H1 (cell line): ENCODE data around the gene GOLPH3L. TPM values are rescaled to one million over a fixed set of nuclear protein-coding genes. Genes with fewer than 3 reads are reported as not detected.

Experiments used
- CTCF ChIA-PET: fragments of 300-600 bp; sonication (Branson Sonifier 250); formaldehyde crosslinking; loops from one replicate; lab custom pipeline; 2021; ENCODE audit not compliant: partially characterized antibody; lab: Charles Lee
- POLR2A ChIA-PET: fragments of 300-600 bp; sonication (Branson Sonifier 250); formaldehyde crosslinking; loops from one replicate; lab custom pipeline; 2021; ENCODE audit warnings: inconsistent platforms; ENCODE audit not compliant: partially characterized antibody; lab: Charles Lee
- DNase-seq, 2 experiments: peaks; one replicate each; pipeline versions ENCODE4 v3.0.0 to v3.0.0-alpha.2; 2010 to 2022; ENCODE audit warnings: low spot score in 2 of 2, low read depth in 1 of 2, mixed read lengths in 1 of 2
- FAIRE-seq: peaks from 2 replicates; lab custom pipeline; 2011; peaks lifted over from hg19 to GRCh38; lab: Jason Lieb, UNC
- H2AFZ ChIP-seq: 2 replicates; pipeline ENCODE4 v1.8.1; 2012; ENCODE audit warnings: low read length, inconsistent platforms
- H2AK5ac ChIP-seq: 2 replicates; pipeline ENCODE4 v1.6.1; 2013; ENCODE audit warnings: low read depth, low read length
- H2BK120ac ChIP-seq: replicated peaks from 2 replicates; pipeline ENCODE3; 2013; ENCODE audit warnings: low read depth, low read length, inconsistent platforms
- H2BK12ac ChIP-seq: 2 replicates; pipeline ENCODE4 v1.6.1; 2013; ENCODE audit warnings: low read depth, low read length
- H2BK15ac ChIP-seq: 2 replicates; pipeline ENCODE4 v1.6.1; 2013; ENCODE audit warnings: low read length
- H2BK20ac ChIP-seq: 2 replicates; pipeline ENCODE4 v1.6.1; 2013; ENCODE audit warnings: low read length
- H2BK5ac ChIP-seq: 2 replicates; pipeline ENCODE4 v1.6.1; 2013; ENCODE audit warnings: low read depth, low read length
- H3K14ac ChIP-seq: 2 replicates; pipeline ENCODE4 v1.6.1; 2013; ENCODE audit warnings: inconsistent platforms; ENCODE audit not compliant: insufficient read length
- H3K18ac ChIP-seq: 2 replicates; pipeline ENCODE4 v1.6.1; 2013; ENCODE audit warnings: low read length; ENCODE audit errors: extremely low read depth
- H3K23ac ChIP-seq: 2 replicates; pipeline ENCODE4 v1.6.1; 2013; ENCODE audit warnings: inconsistent platforms; ENCODE audit not compliant: insufficient read length
- H3K23me2 ChIP-seq: 2 replicates; pipeline ENCODE4 v1.6.1; 2013; ENCODE audit warnings: low read depth, low read length
- H3K27ac ChIP-seq: 2 replicates; pipeline ENCODE4 v1.6.1; 2011; ENCODE audit warnings: low read depth, low read length, inconsistent platforms
- H3K27me3 ChIP-seq, 4 experiments: replicated peaks in 1 of 4; 1 replicate in 1 of 4; 2 replicates in 3 of 4; pipeline versions ENCODE4 v1.6.1 to v1.8.1; 2011 to 2013; ENCODE audit warnings: low read length in 3 of 4, mild to moderate bottlenecking in 3 of 4, inconsistent platforms in 2 of 4, mixed read lengths in 2 of 4, moderate library complexity in 1 of 4; ENCODE audit not compliant: control insufficient read depth in 3 of 4, insufficient read depth in 3 of 4; ENCODE audit errors: extremely low read depth in 1 of 4
- H3K36me3 ChIP-seq, 4 experiments: 2 replicates each; pipeline versions ENCODE4 v1.6.1 to v1.8.1; 2011 to 2013; ENCODE audit warnings: mild to moderate bottlenecking in 4 of 4, low read length in 3 of 4, moderate library complexity in 2 of 4, control low read depth in 1 of 4, inconsistent platforms in 1 of 4; ENCODE audit not compliant: insufficient read depth in 4 of 4, control insufficient read depth in 2 of 4
- H3K4ac ChIP-seq: replicated peaks from 2 replicates; pipeline ENCODE3; 2013; ENCODE audit warnings: low read length, low read depth, mixed read lengths, inconsistent platforms; ENCODE audit not compliant: insufficient read length
- H3K4me1 ChIP-seq, 4 experiments: replicated peaks in 1 of 4; 1 replicate in 1 of 4; 2 replicates in 3 of 4; pipeline versions ENCODE4 v1.6.1 to v1.8.1; 2011 to 2013; ENCODE audit warnings: low read length in 3 of 4, inconsistent platforms in 2 of 4, mixed read lengths in 1 of 4; ENCODE audit not compliant: insufficient read depth in 4 of 4, control insufficient read depth in 3 of 4
- H3K4me2 ChIP-seq, 2 experiments: 2 replicates each; pipeline versions ENCODE4 v1.6.1 to v1.8.1; 2011 to 2013; ENCODE audit warnings: low read depth in 2 of 2, low read length in 2 of 2, control low read depth in 1 of 2, inconsistent platforms in 1 of 2, mild to moderate bottlenecking in 1 of 2; ENCODE audit not compliant: insufficient read depth in 1 of 2
- H3K4me3 ChIP-seq, 4 experiments: fragments of 200-600, 300-600 bp in 1 of 4; sonication (generic), shearing (Covaris generic), sonication (Bioruptor Twin) in 1 of 4; 2 replicates each; pipeline versions ENCODE4 v1.5.1 to v1.8.1; 2011 to 2016; ENCODE audit warnings: low read length in 4 of 4, low read depth in 3 of 4, control low read depth in 2 of 4, inconsistent platforms in 2 of 4, mild to moderate bottlenecking in 2 of 4, mixed read lengths in 1 of 4, moderate library complexity in 1 of 4; ENCODE audit not compliant: insufficient read depth in 2 of 4; ENCODE audit errors: extremely low read depth in 1 of 4
- H3K56ac ChIP-seq: replicated peaks from 2 replicates; pipeline ENCODE3; 2013; ENCODE audit warnings: low read depth, mild to moderate bottlenecking, mixed read lengths, low read length, inconsistent platforms; ENCODE audit not compliant: insufficient read length
- H3K79me1 ChIP-seq: 2 replicates; pipeline ENCODE4 v1.6.1; 2013; ENCODE audit warnings: low read depth, low read length, control low read depth
- H3K79me2 ChIP-seq, 2 experiments: 2 replicates each; pipeline versions ENCODE4 v1.6.1 to v1.8.1; 2012 to 2013; ENCODE audit warnings: low read length in 2 of 2, mild to moderate bottlenecking in 2 of 2, inconsistent platforms in 1 of 2; ENCODE audit not compliant: insufficient read depth in 2 of 2, control insufficient read depth in 1 of 2
- H3K9ac ChIP-seq, 4 experiments: replicated peaks in 1 of 4; 1 replicate in 1 of 4; 2 replicates in 3 of 4; pipeline versions ENCODE4 v1.6.1 to v1.8.1; 2011 to 2013; ENCODE audit warnings: low read depth in 3 of 4, low read length in 3 of 4, control low read depth in 2 of 4, mild to moderate bottlenecking in 2 of 4, moderate library complexity in 2 of 4, inconsistent platforms in 1 of 4; ENCODE audit errors: extremely low read depth in 1 of 4
- H3K9me3 ChIP-seq, 2 experiments: 2 replicates each; pipeline versions ENCODE4 v1.6.1 to v1.8.1; 2012 to 2013; ENCODE audit warnings: mild to moderate bottlenecking in 2 of 2, moderate library complexity in 2 of 2, control low read depth in 1 of 2, inconsistent platforms in 1 of 2, low read depth in 1 of 2, low read length in 1 of 2, mixed read lengths in 1 of 2; ENCODE audit not compliant: insufficient read depth in 2 of 2
- H4K20me1 ChIP-seq, 2 experiments: replicated peaks in 1 of 2; 2 replicates each; pipeline versions ENCODE3 to v1.8.1; 2011 to 2013; ENCODE audit warnings: inconsistent platforms in 2 of 2, low read length in 2 of 2, mild to moderate bottlenecking in 1 of 2; ENCODE audit not compliant: insufficient read depth in 2 of 2, control insufficient read depth in 1 of 2
- H4K5ac ChIP-seq: 2 replicates; pipeline ENCODE4 v1.6.1; 2013; ENCODE audit warnings: low read length, low read depth, mixed read lengths, inconsistent platforms; ENCODE audit not compliant: insufficient read length
- H4K8ac ChIP-seq: 2 replicates; pipeline ENCODE4 v1.8.0; 2013; ENCODE audit warnings: mild to moderate bottlenecking, moderate library complexity, low read length, inconsistent platforms; ENCODE audit not compliant: insufficient read depth; ENCODE audit errors: extremely low read depth
- H4K91ac ChIP-seq: replicated peaks from 2 replicates; pipeline ENCODE3; 2013; ENCODE audit warnings: low read length, mixed read lengths, inconsistent platforms; ENCODE audit not compliant: insufficient read length
- CTBP2 ChIP-seq: IDR thresholded peaks from 2 replicates; pipeline ENCODE4 v1.7.0; 2011; ENCODE audit warnings: borderline replicate concordance, mild to moderate bottlenecking, moderate library complexity, mixed read lengths, low read length; ENCODE audit not compliant: insufficient read depth, insufficient read length
- TEAD4 ChIP-seq: IDR thresholded peaks from 2 replicates; pipeline ENCODE4 v1.6.1; 2012; ENCODE audit warnings: low read depth, low read length, inconsistent platforms, mixed read lengths
- WGBS, 2 experiments: shearing (Covaris generic) in 1 of 2; methylation state at CpG; one replicate each; pipeline versions ENCODE4 v1.1.6 to v1.1.7; 2013 to 2015; ENCODE audit warnings: low lambda C conversion rate in 2 of 2, mixed read lengths in 2 of 2, inconsistent platforms in 1 of 2, low coverage in 1 of 2, missing lambda C conversion rate in 1 of 2; ENCODE audit not compliant: insufficient replicate concordance in 2 of 2, insufficient coverage in 1 of 2, insufficient read length in 1 of 2; ENCODE audit errors: extremely low coverage in 1 of 2, missing lambda C conversion rate in 1 of 2; 5-methylcytosine and 5-hydroxymethylcytosine counted together
- polyA plus RNA-seq, 7 experiments: library from polyadenylated mRNA; depleted of rRNA in 3 of 7; stranded (reverse) in 5 of 7; unstranded in 2 of 7; fragments of >200 nt in 5 of 7; fragments of 200-250 nt in 2 of 7; gene quantifications; 1 replicate in 5 of 7; 2 replicates in 1 of 7; 4 replicates in 1 of 7; pipeline versions ENCODE4 v1.2.1 to v1.2.3, GENCODE V29; 2011 to 2013; ENCODE audit warnings: missing spikeins in 2 of 7, mixed read lengths in 2 of 7
- total RNA-seq: library from RNA; stranded (reverse); fragmentation: NEBNext Ultra II Directional; extraction: Animal tissue kit (Norgen Biotek cat#: 25700); gene quantifications from 2 replicates; pipeline ENCODE4 v1.2.1, GENCODE V29; 2021

The GOLPH3L gene
- total and polyA plus RNA-seq, 2 of the 8 experiments (the other 6 are each of a cell fraction or from before 2014, with no cell fraction given): 13.3 to 40.8 TPM

GRCh38 chr1:150730130-150730721 lies 33.3 kb upstream of the GOLPH3L start:
- peaks cover 0 to 5% of the 10 kb centered on the region in 2 experiments; a peak in 1 of 4 replicates for H3K9me3 ChIP-seq
- H3K4ac ChIP-seq: no peak overlapping the region
- no peak overlapping the region for H3K4me2 ChIP-seq
- no peaks in the 10 kb centered on the region for H3K36me3 ChIP-seq
- no peak overlapping the region for H4K5ac ChIP-seq
- H2BK12ac ChIP-seq: no peak overlapping the region
- no peak overlapping the region for H3K18ac ChIP-seq
- no peak overlapping the region for H4K8ac ChIP-seq
- no peak overlapping the region for H2BK20ac ChIP-seq
- H4K20me1 ChIP-seq: no peaks in the 10 kb centered on the region
- no peak overlapping the region for H2BK120ac ChIP-seq
- H2AK5ac ChIP-seq: no peak overlapping the region
- no peak overlapping the region for H3K27ac ChIP-seq
- H3K14ac ChIP-seq: no peak overlapping the region
- H3K23ac ChIP-seq: no peak overlapping the region
- FAIRE-seq (no peak), DNase-seq (no peak)
- 86% methylated on average over 3 of the region's 3 CpGs; no CpG with 5 or more reads in 1 of the 2 experiments for WGBS, 2 experiments
- H3K79me1 ChIP-seq: no peaks in the 10 kb centered on the region
- ChIA-PET CTCF (interaction anchor here (0.5 kb wide), 1 partner anchor 89 kb away, joined by 3 read pairs; no protein-coding TSS in a partner anchor), POLR2A (no interaction called here)
- no peaks in the 10 kb centered on the region for H3K4me1 ChIP-seq
- no peak overlapping the region for H2AFZ ChIP-seq
- no peak overlapping the region for H2BK15ac ChIP-seq
- H3K9ac ChIP-seq: no peak overlapping the region
- H3K56ac ChIP-seq: no peak overlapping the region
- TF ChIP-seq CTBP2 (no peak), TEAD4 (no peak)
- H2BK5ac ChIP-seq: no peak overlapping the region
- H3K4me3 ChIP-seq: no peak overlapping the region
- H3K23me2 ChIP-seq: no peaks in the 10 kb centered on the region
- H3K79me2 ChIP-seq: no peaks in the 10 kb centered on the region
- no peak overlapping the region for H4K91ac ChIP-seq
- no peaks in the 10 kb centered on the region for H3K27me3 ChIP-seq
